DOHH2 (cell line): ENCODE results near the gene GINS2.

ENCODE experiments used
- CTCF ChIP-seq: fragments of 200-600 bp; sonication (generic); IDR thresholded peaks from one replicate; pipeline ENCODE4 v1.5.1; 2014; ENCODE audit warnings: antibody characterized with exemption, mild to moderate bottlenecking, low read depth, low read length; ENCODE audit not compliant: poor library complexity, severe bottlenecking
- EZH2phosphoT487 ChIP-seq: fragments of 200-600 bp; sonication (generic); IDR thresholded peaks from 2 replicates; pipeline ENCODE4 v1.6.1; 2017; ENCODE audit warnings: borderline replicate concordance, mild to moderate bottlenecking, antibody characterized with exemption, low read length, moderate library complexity, mixed read lengths

GRCh38 chr16:85697431-85697830 is 8.7 kb upstream of the GINS2 start:
- TF ChIP-seq CTCF (no peak), EZH2phosphoT487 (no peak)
